Gastroesophageal sphincter (tissue), 4 donors: ENCODE measurements around the gene HYAL2. TPM values are rescaled to one million over a fixed set of nuclear protein-coding genes. Genes with fewer than 3 reads are reported as not detected.
A peak's percentile ranks its signal among the peaks of the same experiment; 100 is the strongest.

ENCODE experiments used
- ATAC-seq: fragments of 150-250 bp; one replicate; pipeline ENCODE4 v1.9.1; 2016; ENCODE audit warnings: mild to moderate bottlenecking, moderate library complexity
- H3K27ac ChIP-seq, 4 donors: fragments of 200-600 bp; sonication (generic) in 3 of 4; 1 replicate in 3 of 4; 2 replicates in 1 of 4; pipeline ENCODE4 v1.5.1; 2016 to 2019
- H3K27me3 ChIP-seq: fragments of 200-600 bp; sonication (generic); one replicate; pipeline ENCODE4 v1.5.1; 2019
- H3K36me3 ChIP-seq, 2 donors: fragments of 200-600 bp; sonication (generic); one replicate each; pipeline ENCODE4 v1.5.1; 2019; ENCODE audit warnings: control low read depth in 1 of 2
- H3K4me1 ChIP-seq, 3 donors: fragments of 200-600 bp; sonication (generic); 1 replicate in 2 of 3; 2 replicates in 1 of 3; pipeline ENCODE4 v1.5.1; 2016 to 2019; ENCODE audit warnings: control low read depth in 2 of 3
- H3K4me3 ChIP-seq, 2 donors: fragments of 200-600 bp; sonication (generic); one replicate each; pipeline ENCODE4 v1.5.1; 2019; ENCODE audit warnings: mild to moderate bottlenecking in 1 of 2, moderate library complexity in 1 of 2
- H3K9me3 ChIP-seq, 3 donors: fragments of 200-600 bp; sonication (generic); one replicate each; pipeline ENCODE4 v1.5.1; 2017 to 2019; ENCODE audit warnings: control low read depth in 2 of 3
- CTCF ChIP-seq, 4 experiments: fragments of 200-600 bp in 2 of 4; fragments of 450-650 bp in 2 of 4; sonication (generic) in 1 of 4; IDR thresholded peaks; one replicate each; pipeline ENCODE4 v1.5.1; 2017 to 2019; ENCODE audit warnings: antibody characterized with exemption in 4 of 4, mild to moderate bottlenecking in 2 of 4, moderate library complexity in 2 of 4
- EP300 ChIP-seq: sonication (generic); formaldehyde crosslinking; IDR thresholded peaks from one replicate; pipeline ENCODE4 v1.6.1; 2017; ENCODE audit warnings: antibody characterized with exemption, mild to moderate bottlenecking
- POLR2A ChIP-seq, 2 donors: fragments of 450-650 bp; IDR thresholded peaks; one replicate each; pipeline ENCODE4 v1.6.1; 2017; ENCODE audit warnings: antibody characterized with exemption in 2 of 2, mild to moderate bottlenecking in 2 of 2, moderate library complexity in 1 of 2
- POLR2AphosphoS5 ChIP-seq: sonication (generic); formaldehyde crosslinking; IDR thresholded peaks from one replicate; pipeline ENCODE4 v1.6.1; 2017; ENCODE audit warnings: antibody characterized with exemption
- WGBS, 2 donors: methylation state at CpG; one replicate each; pipeline ENCODE4 v1.1.5; 2018; ENCODE audit warnings: low coverage in 1 of 2; 5-methylcytosine and 5-hydroxymethylcytosine counted together
- total RNA-seq, 4 donors: library from RNA; depleted of rRNA; stranded (reverse); fragments of >200 nt; gene quantifications; one replicate each; pipeline ENCODE4 v1.1.0, GENCODE V29; 2016

HYAL2 gene
- total RNA-seq, 4 donors from 2014 or later: 37.2 to 87.0 (median 74.8) TPM

- no peak for ATAC-seq
- H3K4me3 ChIP-seq: no peak overlapping the region
- H3K27me3 ChIP-seq: no peaks in the 10 kb centered on the region
- H3K36me3 ChIP-seq: peaks cover 0 to 20% of the 10 kb centered on the region in 2 donors
- TF ChIP-seq CTCF (IDR thresholded peaks at IDR 0.05): peak in 3 of 4 experiments; percentile 23 to 63 (median 59)
- no peak for TF ChIP-seq EP300
- peaks cover 0 to 64% (median 31%) of the 10 kb centered on the region in 3 donors for H3K4me1 ChIP-seq
- no peaks in the 10 kb centered on the region for H3K9me3 ChIP-seq
- H3K27ac ChIP-seq: peak overlapping the region in 2 of 4 donors; percentile 32 to 48
- WGBS, 2 donors: 9 to 20% methylated on average over 4 to 9 of the region's 14 CpGs
Measured at GRCh38 chr3:50347187-50347813, 24.8 kb upstream of the HYAL2 start.

GRCh38 chr3:50345586-50346234 is 23.2 kb upstream of the HYAL2 start, which contains the start of gene ZMYND10:
ZMYND10 (minus strand) TSS chr3:50345732; CDS start chr3:50345579, 153 bp downstream.
- 6 to 29% methylated on average over 8 to 11 of the region's 45 CpGs for WGBS, 2 donors
- H3K27me3 ChIP-seq: no peaks in the 10 kb centered on the region
- ATAC-seq: peak; percentile 48
- no peaks in the 10 kb centered on the region for H3K9me3 ChIP-seq
- peak within 1 kb of the TSS in 1 of 2 donors; percentile 48 for H3K4me3 ChIP-seq
- peaks cover 0 to 20% of the 10 kb centered on the region in 2 donors for H3K36me3 ChIP-seq
- H3K4me1 ChIP-seq: peaks cover 0 to 66% (median 36%) of the 10 kb centered on the region in 3 donors
- no peak for TF ChIP-seq POLR2A (IDR thresholded peaks at IDR 0.05)
- TF ChIP-seq CTCF (IDR thresholded peaks at IDR 0.05): no peak
- TF ChIP-seq POLR2AphosphoS5: no peak
- TF ChIP-seq EP300: no peak
- H3K27ac ChIP-seq: peak within 1 kb of the TSS in 1 of 4 donors; percentile 15

GRCh38 chr3:50345008-50345407 is 22.5 kb upstream of the HYAL2 start:
- WGBS, 2 donors: 52 to 65% methylated on average over 4 to 6 of the region's 8 CpGs
- peak overlapping the region in 1 of 2 donors; percentile 48 for H3K4me3 ChIP-seq
- H3K27ac ChIP-seq: no peak overlapping the region
- no peak for TF ChIP-seq EP300
- H3K4me1 ChIP-seq: peaks cover 0 to 68% (median 37%) of the 10 kb centered on the region in 3 donors
- no peak for ATAC-seq
- no peaks in the 10 kb centered on the region for H3K9me3 ChIP-seq
- H3K36me3 ChIP-seq: peaks cover 0 to 20% of the 10 kb centered on the region in 2 donors
- no peaks in the 10 kb centered on the region for H3K27me3 ChIP-seq

GRCh38 chr3:50342813-50343633 is 20.5 kb upstream of the HYAL2 start:
- no peak for ATAC-seq
- H3K27ac ChIP-seq: no peak overlapping the region

More at GRCh38 chr3:50342813-50343633, 20.5 kb upstream of the HYAL2 start:
- H3K9me3 ChIP-seq: no peaks in the 10 kb centered on the region
- H3K4me3 ChIP-seq: no peak overlapping the region
- TF ChIP-seq CTCF (IDR thresholded peaks at IDR 0.05) (no peak), EP300 (no peak), POLR2AphosphoS5 (no peak), POLR2A (IDR thresholded peaks at IDR 0.05) (no peak)
- H3K27me3 ChIP-seq: no peaks in the 10 kb centered on the region
- 75% methylated on average over 8 of the region's 13 CpGs; no CpG with 5 or more reads in 1 of the 2 donors for WGBS, 2 donors
- H3K4me1 ChIP-seq: peaks cover 0 to 70% (median 35%) of the 10 kb centered on the region in 3 donors
- H3K36me3 ChIP-seq: peaks cover 0 to 6% of the 10 kb centered on the region in 2 donors
